ENCODE results near the gene GALNT15.

- TF ChIP-seq CTCF (IDR thresholded peaks at IDR 0.05), result no peak
- no peak for TF ChIP-seq POLR2A (IDR thresholded peaks at IDR 0.05)
Observed at GRCh38 chr3:16143861-16144447, 30.5 kb upstream of the GALNT15 start.
